ENCODE data around the gene TCEAL1.
"Not testable (repeated sequence)": the region's sequence is repeated elsewhere in the genome, so short reads cannot be mapped to it uniquely, and the experiment has no call there.

The TCEAL1 gene

DNA sequence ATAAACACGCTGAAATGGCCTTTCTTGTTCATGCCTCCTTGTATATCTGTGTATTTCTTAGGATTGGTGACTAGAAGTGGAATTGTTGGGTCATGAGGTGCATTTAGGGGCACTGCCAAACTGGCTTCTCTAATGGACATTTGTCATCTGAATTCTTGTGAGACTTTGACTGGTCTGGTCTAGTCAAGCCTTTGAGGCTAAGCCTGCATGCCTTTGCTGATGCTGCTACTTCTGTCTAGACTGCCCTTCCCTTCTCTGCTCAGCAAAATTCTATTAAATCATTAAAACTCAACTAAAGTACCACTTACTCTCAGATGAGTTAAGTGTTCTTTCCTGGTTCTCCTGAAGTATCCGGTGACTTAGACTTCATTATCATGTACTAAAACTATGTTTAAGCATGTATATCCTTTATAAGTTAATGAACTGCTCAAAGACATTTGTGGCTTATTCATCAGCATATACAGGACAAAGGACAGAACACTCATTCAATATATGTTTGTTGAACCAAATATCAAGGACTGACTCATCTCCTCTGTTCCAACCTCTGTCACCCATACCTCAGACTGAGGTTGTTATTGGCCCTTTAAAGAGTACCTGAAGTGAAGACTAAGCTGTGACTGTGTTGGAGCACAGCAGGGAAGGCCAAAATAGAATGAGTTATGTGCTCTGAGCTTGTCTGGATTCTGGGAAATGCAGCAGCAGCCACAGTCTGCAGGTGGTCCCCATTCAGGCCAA lies 9.0 kb downstream of the TCEAL1 start:
- DNase-seq, result no peak

- not testable (repeated sequence) for DNase-seq
These were observed 9.9 kb downstream of the TCEAL1 start for GRCh38 chrX:103638479-103639346.

DNA sequence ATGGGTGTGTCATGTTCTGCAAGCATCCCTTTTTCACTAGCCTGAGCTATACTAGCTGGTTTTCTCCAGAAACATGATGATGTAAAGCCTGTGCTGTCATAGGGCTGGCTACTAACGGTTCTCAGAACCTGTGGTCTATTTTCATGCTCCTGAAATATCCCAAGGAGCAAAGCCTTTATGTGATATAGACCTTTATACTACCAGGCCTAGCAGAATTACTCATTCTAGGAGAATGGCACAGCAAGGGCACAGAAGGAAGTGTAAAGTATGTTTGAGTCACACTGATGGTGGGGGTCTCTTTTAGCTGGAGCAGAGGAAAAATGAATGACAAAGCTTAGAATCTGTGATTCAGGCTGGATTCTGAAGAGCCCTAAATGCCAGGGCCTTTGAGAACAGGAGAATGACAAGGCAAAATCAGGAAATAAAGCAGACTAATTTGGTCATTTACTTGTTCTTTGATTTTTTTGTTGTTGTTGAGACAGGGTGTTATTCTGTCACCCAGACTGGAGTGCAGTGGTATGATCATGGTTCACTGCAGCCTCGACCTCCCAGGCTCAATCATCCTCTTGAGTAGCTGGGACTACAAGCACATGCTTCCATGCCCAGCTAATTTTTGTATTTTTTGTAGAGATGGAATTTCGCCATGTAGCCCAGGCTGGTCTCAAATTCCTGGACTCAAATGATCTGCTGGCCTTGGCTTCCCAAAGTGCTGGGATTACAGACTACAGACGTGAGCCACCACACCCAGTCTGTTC lies 11.8 kb downstream of the TCEAL1 start:
- DNase-seq, result no peak

DNA sequence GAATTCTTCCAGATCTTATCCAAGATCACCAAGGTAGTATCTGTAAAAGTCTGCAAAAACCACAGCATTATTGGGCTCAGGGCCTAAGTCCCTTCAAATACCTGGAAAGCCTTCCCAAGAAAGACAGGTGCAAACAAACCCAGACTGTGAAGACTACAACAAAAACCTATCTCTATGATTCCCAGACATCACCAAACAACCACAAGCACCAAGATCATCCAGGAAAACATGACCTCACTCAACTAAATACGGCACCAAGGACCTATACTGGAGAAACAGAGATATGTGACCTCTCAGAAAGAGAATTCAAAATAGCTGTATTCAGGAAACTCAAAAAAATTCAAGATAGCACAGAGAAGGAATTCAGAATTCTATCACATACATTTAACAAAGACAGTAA lies 15.3 kb downstream of the TCEAL1 start:
- no peak for DNase-seq

- no peak for DNase-seq
These were observed 18.9 kb downstream of the TCEAL1 start for GRCh38 chrX:103647630-103648029.

DNA sequence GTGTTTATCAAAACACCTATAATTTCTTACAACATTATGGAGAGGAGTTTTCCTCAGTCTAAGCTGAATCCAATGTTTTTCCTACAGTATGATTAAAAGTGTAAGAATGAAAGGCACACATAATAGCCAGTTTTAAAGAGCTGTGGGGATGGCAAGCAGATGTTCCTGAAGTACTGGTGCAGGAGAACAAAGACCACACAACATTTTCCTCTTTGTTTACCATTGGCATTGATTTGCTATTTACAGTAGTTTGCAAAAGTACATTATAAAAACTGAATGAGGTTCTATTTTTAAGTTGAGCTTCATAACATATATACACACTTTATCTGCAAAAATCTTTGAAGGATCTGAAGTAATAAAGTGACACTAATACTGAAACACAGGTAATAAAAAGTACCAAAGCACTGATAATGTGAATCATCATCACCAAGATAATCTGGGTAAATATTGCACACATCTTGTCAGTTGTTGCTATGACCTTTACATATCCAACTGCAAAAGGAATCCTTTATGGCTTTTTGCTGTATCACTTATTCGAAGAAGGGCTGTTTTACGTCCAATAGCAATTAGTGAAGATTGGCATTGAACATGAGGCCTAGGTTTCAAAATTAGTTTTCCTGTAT lies 22.5 kb downstream of the TCEAL1 start:
- no peak for DNase-seq

DNA sequence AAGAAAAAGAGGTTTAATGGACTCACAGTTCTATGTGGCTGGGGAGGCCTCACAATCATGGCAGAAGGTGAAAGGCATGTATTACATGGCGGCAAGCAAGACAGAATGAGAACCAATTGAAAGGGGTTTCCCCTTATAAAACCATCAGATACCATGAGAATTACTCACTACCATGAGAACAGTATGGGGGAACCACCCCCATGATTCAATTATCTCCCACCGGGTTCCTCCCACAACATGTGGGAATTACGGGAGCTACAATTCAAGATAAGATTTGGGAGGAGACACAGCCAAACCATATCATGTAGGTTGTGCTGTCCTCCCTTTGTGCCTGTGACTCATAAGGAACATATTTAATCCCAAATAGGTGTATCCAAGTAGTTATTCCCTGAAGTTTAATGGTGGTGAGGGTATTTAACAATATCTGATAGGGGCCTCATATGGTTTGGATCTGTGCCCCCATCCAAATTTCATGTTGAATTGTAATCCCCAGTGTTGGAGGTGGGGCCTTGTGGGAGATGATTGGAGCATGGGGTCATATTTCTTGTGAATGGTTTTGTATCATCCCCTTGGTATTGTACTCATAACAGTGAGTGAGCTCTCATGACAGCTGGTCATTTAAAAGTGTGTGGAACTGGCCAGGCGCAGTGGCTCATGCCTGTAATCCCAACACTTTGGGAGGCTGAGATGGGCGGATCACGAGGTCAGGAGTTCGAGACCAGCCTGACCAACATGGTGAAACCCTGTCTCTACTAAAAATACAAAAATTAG lies 26.6 kb downstream of the TCEAL1 start:
- not testable (repeated sequence) for DNase-seq

GRCh38 chrX:103656617-103657016 lies 27.8 kb downstream of the TCEAL1 start:
- no peak for DNase-seq

- not testable (repeated sequence) for DNase-seq
These were observed 28.3 kb downstream of the TCEAL1 start for GRCh38 chrX:103657066-103657465.

GRCh38 chrX:103658681-103659433 lies 30.1 kb downstream of the TCEAL1 start:
- DNase-seq, result no peak

GRCh38 chrX:103659460-103659859 lies 30.7 kb downstream of the TCEAL1 start:
- not testable (repeated sequence) for DNase-seq

DNA sequence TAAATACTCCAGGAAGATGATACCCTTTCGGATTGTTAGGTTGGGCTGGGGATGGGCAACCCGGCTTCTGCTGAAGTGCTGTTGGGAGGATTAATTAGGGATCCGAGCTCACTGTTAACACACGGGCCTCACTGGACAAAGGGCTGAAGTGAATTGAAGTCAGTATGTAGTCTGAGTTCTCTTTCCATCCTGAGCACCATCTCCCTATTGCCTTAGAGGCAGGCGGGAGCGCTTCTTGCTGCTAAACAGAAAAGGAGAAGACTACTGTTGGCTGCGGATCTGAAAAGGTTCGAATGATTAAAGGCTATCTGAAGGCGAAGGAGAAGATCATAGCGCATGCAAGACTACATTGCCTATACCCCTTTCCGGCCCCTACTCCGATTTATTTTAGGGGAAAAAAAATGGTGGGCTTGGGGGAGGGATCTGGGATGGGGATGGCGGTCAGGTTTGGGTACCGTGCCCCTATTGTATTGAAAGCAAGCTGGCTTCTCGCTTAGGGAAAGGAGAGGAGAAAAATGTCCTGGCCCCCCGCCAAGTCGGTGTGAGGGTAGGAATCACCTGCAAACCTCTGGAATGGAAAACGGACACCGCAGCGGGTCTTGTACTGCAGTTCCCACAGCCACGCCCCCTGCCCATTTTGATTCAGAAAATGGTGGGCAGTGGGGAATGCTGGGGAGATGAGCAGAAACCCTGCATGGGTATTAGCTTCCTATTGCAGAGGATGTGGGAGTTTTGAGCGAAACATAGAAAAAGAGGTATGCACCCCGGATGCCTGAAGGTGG lies 35.4 kb downstream of the TCEAL1 start:
- DNase-seq, result no peak

GRCh38 chrX:103666202-103667107 lies 37.7 kb downstream of the TCEAL1 start:
- no peak for DNase-seq

GRCh38 chrX:103669745-103670144 lies 41.0 kb downstream of the TCEAL1 start:
- DNase-seq, result no peak

DNA sequence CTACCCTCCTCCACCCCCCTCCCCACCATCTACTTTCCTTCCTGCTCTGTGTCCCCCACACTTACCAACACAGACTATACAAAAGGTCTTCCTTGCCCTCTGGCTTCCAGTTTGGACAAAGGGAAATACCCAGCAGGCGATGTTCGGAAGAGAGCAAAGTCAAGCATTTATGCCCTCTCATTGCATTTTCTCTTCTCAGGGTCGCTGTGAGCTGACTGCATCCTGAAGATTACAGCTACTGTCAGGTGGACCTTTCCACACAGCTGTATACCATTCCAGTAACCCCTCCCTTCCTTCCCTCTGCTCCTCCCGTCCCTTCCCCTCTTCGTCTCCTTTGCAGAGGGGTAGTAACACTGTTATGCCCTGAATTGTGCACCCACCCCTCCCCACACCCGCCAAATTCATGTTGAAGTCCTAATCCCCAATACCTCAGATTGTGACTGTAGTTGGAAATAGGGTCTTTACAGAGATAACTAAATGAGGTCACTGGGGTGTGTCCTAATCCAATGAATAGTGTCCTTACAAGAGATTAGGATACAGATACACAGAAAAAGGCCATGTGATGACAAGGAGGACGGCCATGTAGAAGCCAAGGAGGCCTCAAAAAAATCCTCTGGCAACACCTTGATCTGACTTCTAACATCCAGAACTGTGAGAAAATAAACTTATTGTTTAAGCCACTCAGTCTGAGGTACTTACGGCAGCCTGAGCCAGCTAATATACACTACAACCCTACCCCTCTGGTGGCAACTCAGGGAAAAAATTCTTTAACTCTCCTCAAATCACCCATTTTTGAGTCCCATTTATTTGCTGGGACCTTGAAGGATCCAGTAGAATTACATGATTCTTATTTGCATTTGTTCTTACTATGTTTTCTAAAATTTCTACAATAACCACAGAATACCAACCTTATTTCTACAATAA lies 46.0 kb downstream of the TCEAL1 start:
- no peak for DNase-seq

DNA sequence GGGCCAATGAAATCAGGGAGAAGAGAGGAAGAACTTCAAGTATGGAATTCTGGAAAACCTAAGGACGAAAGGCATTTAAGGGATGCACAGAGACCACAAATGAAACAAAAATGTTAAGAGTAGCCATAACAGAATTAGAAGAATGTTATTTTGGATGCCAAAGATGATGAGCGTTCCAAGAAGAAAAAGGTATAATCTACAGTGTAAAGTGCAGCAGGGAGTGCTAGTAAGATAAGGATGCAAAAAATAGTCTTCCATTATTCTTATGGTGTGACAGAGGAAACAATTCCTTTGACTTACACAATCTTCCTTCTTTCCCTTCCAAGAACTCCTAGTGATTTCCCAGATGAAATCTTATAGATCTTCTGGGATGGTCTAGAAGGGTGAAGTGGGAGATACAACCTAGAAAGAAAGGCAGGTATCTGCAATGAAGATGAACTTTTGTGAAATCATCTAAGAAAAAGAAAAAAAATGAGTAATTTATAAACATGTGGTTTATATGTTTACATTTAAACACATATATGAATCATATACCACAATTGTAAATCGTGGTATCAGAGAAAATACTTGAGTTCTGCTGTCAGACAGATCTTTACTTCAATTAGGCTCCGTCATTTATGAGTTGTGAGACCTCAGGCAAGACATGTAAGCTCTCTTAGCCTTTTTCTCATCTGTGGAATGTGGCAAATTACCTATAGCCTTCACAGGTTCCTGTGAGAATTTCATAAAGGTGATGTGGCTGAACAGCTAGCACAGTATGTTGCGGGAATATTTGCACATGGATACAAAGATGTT lies 49.6 kb downstream of the TCEAL1 start:
- no peak for DNase-seq

Measured in CD4-positive, alpha-beta T cell treated with Interleukin-1 beta for 1 hour (primary cell).